Activated T-cell treated with anti-CD3 and anti-CD28 coated beads, Interleukin-2, amount 50 U/mL, for 4 hours (primary cell): ENCODE measurements around the gene SNX19. TPM values are rescaled to one million over a fixed set of nuclear protein-coding genes. Genes with fewer than 3 reads are reported as not detected.
"Not testable (repeated sequence)": the region's sequence is repeated elsewhere in the genome, so short reads cannot be mapped to it uniquely, and the experiment has no call there.

Experiments used
- ATAC-seq, 2 donors: fragments of 200-7000 bp; cut with Tn5 transposase; one replicate each; pipeline ENCODE4 v1.10.0; 2021
- DNase-seq: peaks from one replicate; pipeline ENCODE4 v3.0.0-alpha.2; 2020
- H3K27me3 Mint-ChIP-seq: one replicate; pipeline ENCODE4 v1.8.0; 2021; ENCODE audit warnings: low read depth, mixed read lengths
- H3K36me3 Mint-ChIP-seq: one replicate; pipeline ENCODE4 v1.8.0; 2022; ENCODE audit warnings: mixed read lengths; ENCODE audit not compliant: insufficient read depth
- H3K4me1 Mint-ChIP-seq: one replicate; pipeline ENCODE4 v1.8.0; 2021; ENCODE audit warnings: low read depth, mixed read lengths
- H3K4me3 Mint-ChIP-seq: one replicate; pipeline ENCODE4 v1.8.0; 2021; ENCODE audit warnings: mild to moderate bottlenecking, moderate library complexity, mixed read lengths
- H3K9me3 Mint-ChIP-seq: one replicate; pipeline ENCODE4 v1.8.0; 2021; ENCODE audit warnings: mixed read lengths
- total RNA-seq, 3 donors: library from RNA; stranded (reverse); gene quantifications; one replicate each; pipeline ENCODE4 v1.2.1, GENCODE V29; 2021

SNX19 gene
- total RNA-seq, 3 donors from 2014 or later, result 24.2 to 31.8 (median 30.9) TPM

DNA sequence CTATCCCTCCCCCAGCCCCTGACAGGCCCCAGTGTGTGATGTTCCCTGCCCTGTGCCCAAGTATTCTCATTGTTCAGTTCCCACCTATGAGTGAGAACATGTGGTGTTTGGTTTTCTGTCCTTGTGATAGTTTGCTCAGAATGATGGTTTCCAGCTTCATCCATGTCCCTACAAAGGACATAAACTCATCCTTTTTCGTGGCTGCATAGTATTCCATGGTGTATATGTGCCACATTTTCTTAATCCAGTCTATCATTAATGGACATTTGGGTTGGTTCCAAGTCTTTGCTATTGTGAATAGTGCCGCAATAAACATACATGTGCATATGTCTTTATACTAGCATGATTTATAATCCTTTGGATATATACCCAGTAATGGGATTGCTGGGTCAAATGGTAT, 60.6 kb downstream of the SNX19 start:
- not testable (repeated sequence) for H3K4me3 Mint-ChIP-seq, DNase-seq, H3K36me3 Mint-ChIP-seq, H3K4me1 Mint-ChIP-seq, H3K9me3 Mint-ChIP-seq, ATAC-seq
- H3K27me3 Mint-ChIP-seq, result peaks cover 22% of the 10 kb centered on the region

- Mint-ChIP-seq H3K27me3 (peaks cover 22% of the 10 kb centered on the region), H3K9me3 (no peaks in the 10 kb centered on the region), H3K4me1 (no peaks in the 10 kb centered on the region), H3K36me3 (no peaks in the 10 kb centered on the region), H3K4me3 (no peak overlapping the region)
- DNase-seq, result no peak
- ATAC-seq, result no peak
Observed at GRCh38 chr11:130854483-130854882, 61.8 kb downstream of the SNX19 start.

- ATAC-seq, result no peak
- no peak for DNase-seq
Observed at GRCh38 chr11:130852589-130852988, 63.7 kb downstream of the SNX19 start.

GRCh38 chr11:130850185-130850944, 65.9 kb downstream of the SNX19 start:
- peaks cover 6% of the 10 kb centered on the region for H3K27me3 Mint-ChIP-seq
- no peaks in the 10 kb centered on the region for H3K4me1 Mint-ChIP-seq
- no peak for DNase-seq
- H3K9me3 Mint-ChIP-seq, result no peaks in the 10 kb centered on the region
- ATAC-seq, result no peak
- no peak overlapping the region for H3K4me3 Mint-ChIP-seq
- H3K36me3 Mint-ChIP-seq, result no peaks in the 10 kb centered on the region

More at GRCh38 chr11:130852589-130852988, 63.7 kb downstream of the SNX19 start:
- Mint-ChIP-seq H3K4me1 (no peaks in the 10 kb centered on the region), H3K27me3 (peaks cover 23% of the 10 kb centered on the region), H3K36me3 (no peaks in the 10 kb centered on the region), H3K9me3 (no peaks in the 10 kb centered on the region), H3K4me3 (no peak overlapping the region)

DNA sequence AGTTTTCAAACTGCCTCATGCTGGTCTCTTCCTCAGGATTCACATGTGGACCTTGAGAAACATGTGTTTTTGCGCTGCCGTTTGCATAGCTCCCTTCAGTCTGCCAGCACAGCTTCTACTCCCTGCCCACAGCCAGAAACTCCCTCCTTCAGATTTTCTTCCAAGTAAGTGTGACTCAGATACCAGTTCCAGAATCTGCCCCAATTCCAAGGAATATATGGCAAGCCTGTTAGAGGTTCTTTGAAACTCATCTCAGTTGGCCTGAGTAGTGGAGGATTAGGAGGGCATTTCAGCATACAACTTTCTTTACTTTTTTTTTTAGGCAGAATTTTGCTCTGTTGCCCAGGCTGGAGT, 67.1 kb downstream of the SNX19 start:
- Mint-ChIP-seq H3K27me3 (peaks cover 3% of the 10 kb centered on the region), H3K9me3 (no peaks in the 10 kb centered on the region), H3K4me1 (no peaks in the 10 kb centered on the region), H3K4me3 (no peak overlapping the region), H3K36me3 (no peaks in the 10 kb centered on the region)
- ATAC-seq (no peak), DNase-seq (no peak)

DNA sequence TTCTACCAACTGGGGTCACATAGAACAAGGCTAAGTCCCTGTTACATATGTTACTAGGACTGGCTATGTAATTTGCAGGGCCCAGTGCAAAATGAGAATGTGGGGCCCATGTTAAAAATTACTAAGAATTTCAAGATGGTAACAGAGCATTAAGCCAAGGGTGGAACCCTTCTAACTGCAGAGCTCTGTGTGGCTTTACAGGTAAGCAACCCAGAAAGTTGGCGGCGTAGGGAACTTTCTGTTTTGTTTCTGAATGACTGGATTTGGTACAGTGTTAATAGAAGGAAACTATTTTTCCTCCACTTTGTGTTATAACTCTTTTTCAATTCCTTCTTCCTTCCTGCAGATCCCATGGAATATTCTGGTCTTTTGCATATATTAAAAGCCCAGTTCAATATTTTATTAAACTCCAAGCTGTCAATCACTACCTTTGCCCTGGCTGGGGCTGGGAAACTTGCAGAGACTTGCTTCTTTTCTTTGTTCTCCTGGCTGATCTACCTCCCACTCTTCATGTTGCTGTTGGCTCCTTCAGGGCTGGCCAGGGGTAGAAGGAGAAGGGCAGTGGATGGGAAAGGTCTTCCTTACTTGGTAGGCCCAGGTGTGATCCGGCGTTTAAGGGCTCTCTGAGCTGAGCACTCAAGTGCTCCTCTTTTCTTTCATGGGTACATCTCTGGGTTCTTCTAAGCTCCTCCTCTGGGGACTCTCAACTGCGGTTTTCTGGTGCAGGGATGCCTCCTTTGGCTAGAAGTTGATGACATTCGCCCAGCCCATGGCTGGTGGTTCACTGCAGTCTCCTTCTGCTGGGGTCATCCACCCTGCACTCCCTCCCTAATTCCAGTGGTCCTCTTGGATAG, 67.7 kb downstream of the SNX19 start:
- ATAC-seq, result no peak
- Mint-ChIP-seq H3K36me3 (no peaks in the 10 kb centered on the region), H3K9me3 (no peaks in the 10 kb centered on the region), H3K4me1 (no peaks in the 10 kb centered on the region), H3K27me3 (peaks cover 3% of the 10 kb centered on the region), H3K4me3 (no peak overlapping the region)
- DNase-seq, result no peak

- peaks cover 6% of the 10 kb centered on the region for H3K27me3 Mint-ChIP-seq
- DNase-seq (no peak), ATAC-seq (no peak)
- H3K4me1 Mint-ChIP-seq, result no peaks in the 10 kb centered on the region
- no peaks in the 10 kb centered on the region for H3K36me3 Mint-ChIP-seq
- H3K9me3 Mint-ChIP-seq, result no peaks in the 10 kb centered on the region
- H3K4me3 Mint-ChIP-seq, result no peak overlapping the region
Observed at GRCh38 chr11:130847517-130847916, 68.8 kb downstream of the SNX19 start.

GRCh38 chr11:130846606-130847005, 69.7 kb downstream of the SNX19 start:
- Mint-ChIP-seq H3K27me3 (peaks cover 10% of the 10 kb centered on the region), H3K4me1 (no peaks in the 10 kb centered on the region), H3K36me3 (no peaks in the 10 kb centered on the region), H3K9me3 (no peaks in the 10 kb centered on the region), H3K4me3 (no peak overlapping the region)
- ATAC-seq (no peak), DNase-seq (no peak)

DNA sequence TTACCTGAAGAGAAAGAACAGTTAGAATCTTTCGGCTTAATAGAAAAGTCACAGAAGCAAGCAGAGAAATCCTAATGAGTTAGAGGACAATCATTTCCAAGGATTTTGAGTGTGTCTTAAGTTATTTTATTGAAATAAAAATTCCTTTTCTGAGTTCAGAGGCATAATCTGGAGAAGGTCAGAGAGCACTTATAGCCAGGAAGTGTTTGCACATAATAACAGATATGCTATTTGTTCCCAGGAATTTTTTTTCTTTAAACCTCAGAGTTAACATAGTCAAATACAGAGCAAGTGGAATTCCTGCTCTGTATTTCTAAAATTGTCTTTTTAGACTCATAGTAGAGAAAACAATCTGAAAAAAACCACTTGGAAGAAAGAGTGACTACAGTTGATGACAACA, 74.3 kb downstream of the SNX19 start:
- H3K4me3 Mint-ChIP-seq, result no peak overlapping the region
- peaks cover 26% of the 10 kb centered on the region for H3K27me3 Mint-ChIP-seq
- no peak for ATAC-seq
- H3K4me1 Mint-ChIP-seq, result no peaks in the 10 kb centered on the region
- DNase-seq, result no peak
- H3K9me3 Mint-ChIP-seq, result peaks cover 8% of the 10 kb centered on the region
- no peaks in the 10 kb centered on the region for H3K36me3 Mint-ChIP-seq

GRCh38 chr11:130840679-130841078, 75.6 kb downstream of the SNX19 start:
- H3K4me3 Mint-ChIP-seq, result no peak overlapping the region
- H3K4me1 Mint-ChIP-seq, result no peaks in the 10 kb centered on the region
- DNase-seq (no peak), ATAC-seq (no peak)
- peaks cover 26% of the 10 kb centered on the region for H3K27me3 Mint-ChIP-seq
- peaks cover 15% of the 10 kb centered on the region for H3K9me3 Mint-ChIP-seq
- no peaks in the 10 kb centered on the region for H3K36me3 Mint-ChIP-seq

- ATAC-seq (no peak), DNase-seq (no peak)
- Mint-ChIP-seq H3K4me1 (no peaks in the 10 kb centered on the region), H3K4me3 (no peak overlapping the region), H3K27me3 (peaks cover 26% of the 10 kb centered on the region), H3K36me3 (no peaks in the 10 kb centered on the region), H3K9me3 (peaks cover 15% of the 10 kb centered on the region)
Observed at GRCh38 chr11:130839981-130840666, 76.2 kb downstream of the SNX19 start.

DNA sequence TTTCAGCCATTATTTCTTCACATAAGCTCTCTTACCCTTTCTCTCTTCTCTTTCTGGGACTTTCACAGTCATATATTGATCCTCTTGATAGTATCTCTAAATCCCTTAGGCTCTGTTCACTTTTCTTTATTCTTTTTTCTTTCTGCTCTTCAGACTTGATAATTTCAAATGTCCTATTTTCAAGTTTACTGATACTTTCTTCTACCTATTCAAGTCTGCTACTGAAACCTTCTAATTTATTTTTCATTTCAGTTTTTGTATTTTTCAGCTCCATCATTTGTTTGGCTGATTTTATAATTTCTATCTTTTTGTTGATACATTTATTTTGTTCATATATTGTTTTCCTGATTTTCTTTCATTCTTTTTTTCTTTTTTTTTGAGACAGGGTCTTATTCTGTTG, 79.1 kb downstream of the SNX19 start:
- H3K9me3 Mint-ChIP-seq, result peaks cover 15% of the 10 kb centered on the region
- peaks cover 25% of the 10 kb centered on the region for H3K27me3 Mint-ChIP-seq
- DNase-seq (no peak), ATAC-seq (no peak)
- no peaks in the 10 kb centered on the region for H3K4me1 Mint-ChIP-seq
- H3K4me3 Mint-ChIP-seq, result no peak overlapping the region
- H3K36me3 Mint-ChIP-seq, result no peaks in the 10 kb centered on the region

DNA sequence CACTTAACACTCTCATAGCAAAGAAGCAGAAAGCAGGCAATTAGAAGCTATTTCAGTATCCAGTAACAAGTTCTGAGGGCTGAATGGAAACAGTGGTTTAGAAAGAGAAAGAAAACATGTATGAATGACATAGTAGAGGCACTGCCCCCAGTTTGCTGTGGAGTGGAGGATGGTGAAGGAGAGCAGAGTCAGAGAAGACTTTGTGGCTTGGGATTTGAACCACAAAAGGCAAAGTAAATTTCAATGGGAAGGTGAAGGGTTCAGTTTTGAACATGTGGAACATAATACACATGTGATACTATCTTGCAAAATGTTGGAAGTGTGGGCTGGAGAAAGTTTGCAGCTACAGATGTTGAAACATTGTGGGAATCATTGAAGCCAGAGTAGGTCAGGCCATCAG, 81.4 kb downstream of the SNX19 start:
- H3K36me3 Mint-ChIP-seq, result no peaks in the 10 kb centered on the region
- DNase-seq, result no peak
- no peak for ATAC-seq
- peaks cover 15% of the 10 kb centered on the region for H3K9me3 Mint-ChIP-seq
- no peak overlapping the region for H3K4me3 Mint-ChIP-seq
- no peaks in the 10 kb centered on the region for H3K4me1 Mint-ChIP-seq
- peaks cover 11% of the 10 kb centered on the region for H3K27me3 Mint-ChIP-seq

- no peak for DNase-seq
- ATAC-seq, result no peak
- no peaks in the 10 kb centered on the region for H3K4me1 Mint-ChIP-seq
- peaks cover 6% of the 10 kb centered on the region for H3K27me3 Mint-ChIP-seq
- H3K4me3 Mint-ChIP-seq, result no peak overlapping the region
- H3K36me3 Mint-ChIP-seq, result no peaks in the 10 kb centered on the region
- H3K9me3 Mint-ChIP-seq, result peaks cover 11% of the 10 kb centered on the region
Observed at GRCh38 chr11:130832566-130833425, 83.5 kb downstream of the SNX19 start.
